GM12878 (cell line): ENCODE results near the gene KCNJ16. TPM values are rescaled to one million over a fixed set of nuclear protein-coding genes. Genes with fewer than 3 reads are reported as not detected.

Source experiments
- ATAC-seq: fragments of 200-7000 bp; cut with Tn5 transposase; 3 replicates; pipeline ENCODE4 v1.9.1; 2020; ENCODE audit warnings: mild to moderate bottlenecking, moderate library complexity
- BruUV-seq: library from RNA; stranded (reverse); fragments of 400-500 nt; replicated peaks from 2 replicates; lab custom pipeline; 2021; lab: Mats Ljungman, UMichigan
- CTCF ChIA-PET: fragments of 300-600 bp; sonication (Branson Sonifier 250); formaldehyde crosslinking; extraction: SDS; loops from one replicate; lab custom pipeline; 2021; ENCODE audit warnings: inconsistent platforms; lab: Yijun Ruan, JAX
- POLR2A ChIA-PET: fragments of 350-600 bp; formaldehyde crosslinking; extraction: SDS; loops from one replicate; lab custom pipeline; 2021; ENCODE audit warnings: inconsistent platforms; lab: Charles Lee
- RAD21 ChIA-PET: fragments of 300-600 bp; sonication (Branson Sonifier 250); formaldehyde crosslinking; loops from one replicate; lab custom pipeline; 2023; ENCODE audit warnings: antibody characterized with exemption; ENCODE audit not compliant: unreplicated experiment; lab: Charles Lee
- SMC1A ChIA-PET: fragments of 300-600 bp; sonication (Branson Sonifier 250); formaldehyde crosslinking; loops from one replicate; lab custom pipeline; 2023; ENCODE audit not compliant: unreplicated experiment, uncharacterized antibody; lab: Charles Lee
- DNase-seq: peaks from one replicate; pipeline ENCODE4 v3.0.0-alpha.2; 2011; ENCODE audit warnings: low read depth, low spot score
- FAIRE-seq: peaks from 3 replicates; lab custom pipeline; 2011; peaks lifted over from hg19 to GRCh38; lab: Jason Lieb, UNC
- H2AFZ ChIP-seq: 2 replicates; pipeline ENCODE4 v1.6.0; 2011; ENCODE audit warnings: low read depth, low read length, control low read depth; ENCODE audit not compliant: control insufficient read depth
- H3K27ac ChIP-seq: 2 replicates; pipeline ENCODE4 v1.5.1; 2011; ENCODE audit warnings: control low read depth; ENCODE audit not compliant: control insufficient read depth, insufficient read depth
- H3K27me3 ChIP-seq, 2 experiments: replicated peaks in 1 of 2; 2 replicates each; pipeline versions ENCODE4 v1.6.0 to v1.6.1; 2011; ENCODE audit warnings: low read length in 1 of 2; ENCODE audit not compliant: control insufficient read depth in 2 of 2, insufficient read depth in 2 of 2
- H3K36me3 ChIP-seq, 2 experiments: 2 replicates each; pipeline ENCODE4 v1.5.1; 2011; ENCODE audit warnings: low read length in 1 of 2; ENCODE audit not compliant: control insufficient read depth in 2 of 2, insufficient read depth in 2 of 2
- H3K4me1 ChIP-seq: 2 replicates; pipeline ENCODE4 v1.6.1; 2011; ENCODE audit warnings: mild to moderate bottlenecking, low read length, moderate library complexity, mixed read lengths; ENCODE audit not compliant: control insufficient read depth, insufficient read depth
- H3K4me2 ChIP-seq: 2 replicates; pipeline ENCODE4 v1.6.0; 2011; ENCODE audit warnings: control low read depth; ENCODE audit not compliant: control insufficient read depth, insufficient read depth
- H3K4me3 ChIP-seq: fragments of 200-600 bp; sonication (generic); 2 replicates; pipeline ENCODE4 v1.5.1; 2016
- H3K79me2 ChIP-seq: 2 replicates; pipeline ENCODE4 v1.6.0; 2011; ENCODE audit warnings: low read length; ENCODE audit not compliant: control insufficient read depth, insufficient read depth
- H3K9ac ChIP-seq: 2 replicates; pipeline ENCODE4 v1.8.0; 2011; ENCODE audit warnings: low read length, control low read depth, mixed read lengths; ENCODE audit not compliant: control insufficient read depth, insufficient read depth
- H3K9me3 ChIP-seq: replicated peaks from 3 replicates; pipeline ENCODE4 v1.5.1; 2011; ENCODE audit warnings: mild to moderate bottlenecking, low read length; ENCODE audit not compliant: control insufficient read depth, insufficient read depth
- H4K20me1 ChIP-seq: 2 replicates; pipeline ENCODE4 v1.6.0; 2011; ENCODE audit not compliant: control insufficient read depth, insufficient read depth
- ATF7 ChIP-seq: fragments of 450-650 bp; IDR thresholded peaks from 2 replicates; pipeline ENCODE4 v1.6.1; 2016; ENCODE audit warnings: low read depth, mild to moderate bottlenecking
- CHD2 ChIP-seq: IDR thresholded peaks from 2 replicates; pipeline ENCODE4 v1.6.1; 2011; ENCODE audit warnings: low read depth, low read length, improper control_type of control experiment, borderline replicate concordance
- E2F8 ChIP-seq: fragments of 450-650 bp; IDR thresholded peaks from 2 replicates; pipeline ENCODE4 v1.6.1; 2018; ENCODE audit warnings: mild to moderate bottlenecking, low read depth, moderate library complexity; ENCODE audit not compliant: partially characterized antibody
- FOXK2 ChIP-seq: fragments of 450-650 bp; IDR thresholded peaks from 2 replicates; pipeline ENCODE4 v1.6.1; 2017; ENCODE audit warnings: mild to moderate bottlenecking, moderate library complexity
- HCFC1 ChIP-seq: fragments of 150-350 bp; IDR thresholded peaks from 2 replicates; pipeline ENCODE4 v1.6.1; 2014; ENCODE audit warnings: low read length
- JUND ChIP-seq: IDR thresholded peaks from 2 replicates; pipeline ENCODE4 v1.6.1; 2012; ENCODE audit warnings: low read depth, mild to moderate bottlenecking, low read length, improper control_type of control experiment, moderate library complexity
- LARP7 ChIP-seq: fragments of 450-650 bp; IDR thresholded peaks from 2 replicates; pipeline ENCODE4 v1.6.1; 2017; ENCODE audit warnings: mild to moderate bottlenecking
- SP1 ChIP-seq: IDR thresholded peaks from one replicate; pipeline ENCODE4 v1.6.1; 2011; ENCODE audit warnings: low read depth, low read length
- TCF3 ChIP-seq: IDR thresholded peaks from 2 replicates; pipeline ENCODE4 v1.6.1; 2012; ENCODE audit warnings: low read depth, mild to moderate bottlenecking, low read length, borderline replicate concordance; ENCODE audit not compliant: insufficient read depth
- WGBS: methylation state at CpG from one replicate; pipeline ENCODE4 v1.1.6; 2016; ENCODE audit warnings: low lambda C conversion rate; ENCODE audit not compliant: insufficient replicate concordance, insufficient coverage; ENCODE audit errors: missing lambda C conversion rate; 5-methylcytosine and 5-hydroxymethylcytosine counted together
- in situ Hi-C: fragments of 300-500 bp; cut with MboI; formaldehyde crosslinking; loops from 9 replicates; pipeline ENCODE4 v1.14.3; 2018; ENCODE audit warnings: mixed read lengths
- intact Hi-C: fragments of 100-400 bp; cut with micrococcal nuclease; formaldehyde crosslinking; loops from one replicate; pipeline ENCODE4 v1.14.2; 2022; ENCODE audit not compliant: unreplicated experiment
- polyA plus RNA-seq, 11 experiments: library from polyadenylated mRNA; depleted of rRNA in 4 of 11; unstranded in 6 of 11; stranded (reverse) in 5 of 11; fragments of >200 nt; fragmentation: Nextera tagmentation in 4 of 11; fragmentation: Illumina TruSeq in 1 of 11; extraction: Ambion mirVana in 4 of 11; extraction: Trizol in 1 of 11; gene quantifications; 1 replicate in 1 of 11; 2 replicates in 10 of 11; pipeline versions ENCODE4 v1.2.1 to v1.2.3, GENCODE V29; 2011 to 2016; ENCODE audit warnings: inconsistent platforms in 2 of 11, missing spikeins in 2 of 11, low read depth in 1 of 11
- total RNA-seq, 4 experiments: library from RNA; depleted of rRNA in 3 of 4; stranded (reverse); fragments of >200 nt in 3 of 4; fragmentation: Illumina TruSeq in 1 of 4; extraction: Trizol in 1 of 4; gene quantifications; 2 replicates each; pipeline versions ENCODE4 v1.2.1 to v1.2.3, GENCODE V29; 2013 to 2021

The KCNJ16 gene
- total and polyA plus RNA-seq, 10 of the 15 experiments (the other 5 are each of a cell fraction or from before 2014, with no cell fraction given), result 0.08 to 0.24 (median 0.20) TPM; not detected in 7

GRCh38 chr17:70059649-70060048 is 15.4 kb upstream of the KCNJ16 start:
- no peak overlapping the region for H3K9ac ChIP-seq
- H2AFZ ChIP-seq, result no peak overlapping the region
- no peaks in the 10 kb centered on the region for H3K27me3 ChIP-seq
- FAIRE-seq, result no peak
- TF ChIP-seq CHD2, result no peak
- TF ChIP-seq TCF3, result no peak
- TF ChIP-seq LARP7, result no peak
- no peak for TF ChIP-seq E2F8
- no peak for TF ChIP-seq FOXK2
- no peak for TF ChIP-seq ATF7
- TF ChIP-seq SP1, result no peak
- TF ChIP-seq HCFC1, result no peak
- no peak for TF ChIP-seq JUND
- TF ChIP-seq, all 136 proteins: peak for 0
- intact Hi-C loops (no loop called here), in situ Hi-C loops (no loop called here)
- WGBS, result 74% methylated on average over 4 of the region's 4 CpGs
- no peaks in the 10 kb centered on the region for H3K36me3 ChIP-seq
- no peak overlapping the region for H3K4me3 ChIP-seq
- no peaks in the 10 kb centered on the region for H3K79me2 ChIP-seq
- ChIA-PET RAD21 (interaction anchor here (0.5 kb wide), 1 partner anchor 492 kb away, joined by 3 read pairs; no protein-coding TSS in a partner anchor), POLR2A (no interaction called here), SMC1A (interaction anchor here (1.2 kb wide), 1 partner anchor 71 kb away, joined by 3 read pairs; no protein-coding TSS in a partner anchor), CTCF (no interaction called here)
- H3K9me3 ChIP-seq, result no peaks in the 10 kb centered on the region
- ATAC-seq (no peak), DNase-seq (no peak)
- H3K4me1 ChIP-seq, result no peaks in the 10 kb centered on the region
- no peak overlapping the region for H3K4me2 ChIP-seq
- no peak overlapping the region for H3K27ac ChIP-seq
- H4K20me1 ChIP-seq, result no peaks in the 10 kb centered on the region
- BruUV-seq, result no TSS peak
